GM12878 (cell line): Measurements from ENCODE around the gene LMO3. TPM values are rescaled to one million over a fixed set of nuclear protein-coding genes. Genes with fewer than 3 reads are reported as not detected.

Experiments used
- ATAC-seq: fragments of 200-7000 bp; cut with Tn5 transposase; 3 replicates; pipeline ENCODE4 v1.9.1; 2020; ENCODE audit warnings: mild to moderate bottlenecking, moderate library complexity
- BruUV-seq: library from RNA; stranded (reverse); fragments of 400-500 nt; replicated peaks from 2 replicates; lab custom pipeline; 2021; lab: Mats Ljungman, UMichigan
- CTCF ChIA-PET: fragments of 300-600 bp; sonication (Branson Sonifier 250); formaldehyde crosslinking; extraction: SDS; loops from one replicate; lab custom pipeline; 2021; ENCODE audit warnings: inconsistent platforms; lab: Yijun Ruan, JAX
- POLR2A ChIA-PET: fragments of 350-600 bp; formaldehyde crosslinking; extraction: SDS; loops from one replicate; lab custom pipeline; 2021; ENCODE audit warnings: inconsistent platforms; lab: Charles Lee
- RAD21 ChIA-PET: fragments of 300-600 bp; sonication (Branson Sonifier 250); formaldehyde crosslinking; loops from one replicate; lab custom pipeline; 2023; ENCODE audit warnings: antibody characterized with exemption; ENCODE audit not compliant: unreplicated experiment; lab: Charles Lee
- SMC1A ChIA-PET: fragments of 300-600 bp; sonication (Branson Sonifier 250); formaldehyde crosslinking; loops from one replicate; lab custom pipeline; 2023; ENCODE audit not compliant: unreplicated experiment, uncharacterized antibody; lab: Charles Lee
- DNase-seq: peaks from one replicate; pipeline ENCODE4 v3.0.0-alpha.2; 2011; ENCODE audit warnings: low read depth, low spot score
- FAIRE-seq: peaks from 3 replicates; lab custom pipeline; 2011; peaks lifted over from hg19 to GRCh38; lab: Jason Lieb, UNC
- H2AFZ ChIP-seq: 2 replicates; pipeline ENCODE4 v1.6.0; 2011; ENCODE audit warnings: low read depth, low read length, control low read depth; ENCODE audit not compliant: control insufficient read depth
- H3K27ac ChIP-seq: 2 replicates; pipeline ENCODE4 v1.5.1; 2011; ENCODE audit warnings: control low read depth; ENCODE audit not compliant: control insufficient read depth, insufficient read depth
- H3K27me3 ChIP-seq, 2 experiments: replicated peaks in 1 of 2; 2 replicates each; pipeline versions ENCODE4 v1.6.0 to v1.6.1; 2011; ENCODE audit warnings: low read length in 1 of 2; ENCODE audit not compliant: control insufficient read depth in 2 of 2, insufficient read depth in 2 of 2
- H3K36me3 ChIP-seq, 2 experiments: 2 replicates each; pipeline ENCODE4 v1.5.1; 2011; ENCODE audit warnings: low read length in 1 of 2; ENCODE audit not compliant: control insufficient read depth in 2 of 2, insufficient read depth in 2 of 2
- H3K4me1 ChIP-seq: 2 replicates; pipeline ENCODE4 v1.6.1; 2011; ENCODE audit warnings: mild to moderate bottlenecking, low read length, moderate library complexity, mixed read lengths; ENCODE audit not compliant: control insufficient read depth, insufficient read depth
- H3K4me2 ChIP-seq: 2 replicates; pipeline ENCODE4 v1.6.0; 2011; ENCODE audit warnings: control low read depth; ENCODE audit not compliant: control insufficient read depth, insufficient read depth
- H3K4me3 ChIP-seq: fragments of 200-600 bp; sonication (generic); 2 replicates; pipeline ENCODE4 v1.5.1; 2016
- H3K79me2 ChIP-seq: 2 replicates; pipeline ENCODE4 v1.6.0; 2011; ENCODE audit warnings: low read length; ENCODE audit not compliant: control insufficient read depth, insufficient read depth
- H3K9ac ChIP-seq: 2 replicates; pipeline ENCODE4 v1.8.0; 2011; ENCODE audit warnings: low read length, control low read depth, mixed read lengths; ENCODE audit not compliant: control insufficient read depth, insufficient read depth
- H3K9me3 ChIP-seq: replicated peaks from 3 replicates; pipeline ENCODE4 v1.5.1; 2011; ENCODE audit warnings: mild to moderate bottlenecking, low read length; ENCODE audit not compliant: control insufficient read depth, insufficient read depth
- H4K20me1 ChIP-seq: 2 replicates; pipeline ENCODE4 v1.6.0; 2011; ENCODE audit not compliant: control insufficient read depth, insufficient read depth
- BACH1 ChIP-seq: fragments of 450-650 bp; IDR thresholded peaks from 2 replicates; pipeline ENCODE4 v1.6.1; 2017; ENCODE audit warnings: mild to moderate bottlenecking, borderline replicate concordance
- CHD2 ChIP-seq: IDR thresholded peaks from 2 replicates; pipeline ENCODE4 v1.6.1; 2011; ENCODE audit warnings: low read depth, low read length, improper control_type of control experiment, borderline replicate concordance
- EGR1 ChIP-seq, 2 experiments: IDR thresholded peaks; 1 replicate in 1 of 2; 2 replicates in 1 of 2; pipeline ENCODE4 v1.6.1; 2011 to 2012; ENCODE audit warnings: low read depth in 2 of 2, low read length in 2 of 2, borderline replicate concordance in 1 of 2, mild to moderate bottlenecking in 1 of 2, moderate library complexity in 1 of 2
- FOXM1 ChIP-seq: IDR thresholded peaks from 2 replicates; pipeline ENCODE4 v1.6.1; 2012; ENCODE audit warnings: low read depth, mild to moderate bottlenecking, inconsistent platforms, low read length, moderate library complexity
- HDAC6 ChIP-seq: fragments of 200-600 bp; sonication (generic); IDR thresholded peaks from one replicate; pipeline ENCODE4 v1.8.0; 2017; ENCODE audit warnings: antibody characterized with exemption; ENCODE audit not compliant: unreplicated experiment
- IRF4 ChIP-seq: IDR thresholded peaks from 2 replicates; pipeline ENCODE4 v1.6.1; 2011; ENCODE audit warnings: low read depth, low read length
- PAX5 ChIP-seq: IDR thresholded peaks from 2 replicates; pipeline ENCODE4 v1.6.1; 2011; ENCODE audit warnings: low read depth, low read length, borderline replicate concordance
- PML ChIP-seq: IDR thresholded peaks from 2 replicates; pipeline ENCODE4 v1.6.1; 2012; ENCODE audit warnings: low read length, inconsistent platforms
- POLR2AphosphoS5 ChIP-seq: IDR thresholded peaks from 2 replicates; pipeline ENCODE4 v1.6.1; 2011; ENCODE audit warnings: mild to moderate bottlenecking, low read length, inconsistent platforms
- SP1 ChIP-seq: IDR thresholded peaks from one replicate; pipeline ENCODE4 v1.6.1; 2011; ENCODE audit warnings: low read depth, low read length
- TARDBP ChIP-seq: IDR thresholded peaks from 2 replicates; pipeline ENCODE4 v1.6.1; 2016; ENCODE audit warnings: borderline replicate concordance
- TCF3 ChIP-seq: IDR thresholded peaks from 2 replicates; pipeline ENCODE4 v1.6.1; 2012; ENCODE audit warnings: low read depth, mild to moderate bottlenecking, low read length, borderline replicate concordance; ENCODE audit not compliant: insufficient read depth
- ZBTB11 ChIP-seq: fragments of 450-650 bp; formaldehyde crosslinking; IDR thresholded peaks from 2 replicates; pipeline ENCODE4 v1.5.0; 2022; ENCODE audit warnings: mild to moderate bottlenecking, missing genetic modification characterization
- ZNF592 ChIP-seq: fragments of 450-650 bp; IDR thresholded peaks from 2 replicates; pipeline ENCODE4 v1.6.1; 2017; ENCODE audit warnings: mild to moderate bottlenecking, moderate library complexity
- WGBS: methylation state at CpG from one replicate; pipeline ENCODE4 v1.1.6; 2016; ENCODE audit warnings: low lambda C conversion rate; ENCODE audit not compliant: insufficient replicate concordance, insufficient coverage; ENCODE audit errors: missing lambda C conversion rate; 5-methylcytosine and 5-hydroxymethylcytosine counted together
- in situ Hi-C: fragments of 300-500 bp; cut with MboI; formaldehyde crosslinking; loops from 9 replicates; pipeline ENCODE4 v1.14.3; 2018; ENCODE audit warnings: mixed read lengths
- intact Hi-C: fragments of 100-400 bp; cut with micrococcal nuclease; formaldehyde crosslinking; loops from one replicate; pipeline ENCODE4 v1.14.2; 2022; ENCODE audit not compliant: unreplicated experiment
- polyA plus RNA-seq, 11 experiments: library from polyadenylated mRNA; depleted of rRNA in 4 of 11; unstranded in 6 of 11; stranded (reverse) in 5 of 11; fragments of >200 nt; fragmentation: Nextera tagmentation in 4 of 11; fragmentation: Illumina TruSeq in 1 of 11; extraction: Ambion mirVana in 4 of 11; extraction: Trizol in 1 of 11; gene quantifications; 1 replicate in 1 of 11; 2 replicates in 10 of 11; pipeline versions ENCODE4 v1.2.1 to v1.2.3, GENCODE V29; 2011 to 2016; ENCODE audit warnings: inconsistent platforms in 2 of 11, missing spikeins in 2 of 11, low read depth in 1 of 11
- total RNA-seq, 4 experiments: library from RNA; depleted of rRNA in 3 of 4; stranded (reverse); fragments of >200 nt in 3 of 4; fragmentation: Illumina TruSeq in 1 of 4; extraction: Trizol in 1 of 4; gene quantifications; 2 replicates each; pipeline versions ENCODE4 v1.2.1 to v1.2.3, GENCODE V29; 2013 to 2021

LMO3 gene
- total and polyA plus RNA-seq, 10 of the 15 experiments (the other 5 are each of a cell fraction or from before 2014, with no cell fraction given): 1.6 to 13.5 (median 1.9) TPM

DNA sequence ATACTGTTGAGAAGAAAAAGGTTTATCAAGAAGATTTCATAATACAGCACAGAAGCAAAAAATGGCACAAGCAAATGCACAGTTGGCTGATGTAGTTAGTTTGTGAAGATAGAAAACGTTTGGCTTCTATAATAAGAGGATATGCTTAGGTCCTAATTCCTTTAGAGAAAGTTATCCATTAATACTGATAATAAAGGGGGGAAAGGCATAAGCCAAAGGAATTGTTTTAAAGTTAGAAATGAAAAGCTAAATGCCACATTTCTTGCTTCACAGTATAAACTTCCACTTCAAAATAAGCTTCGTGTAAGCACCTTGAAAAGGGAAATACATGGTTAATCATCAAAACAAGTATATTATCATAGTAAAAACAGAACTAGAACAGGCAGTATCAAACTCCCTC is 12.4 kb downstream of the LMO3 start:
- intact Hi-C loops: no loop called here
- ChIA-PET CTCF (interaction anchor here (1.2 to 2.8 kb wide), 3 partner anchors 10 to 13 kb away, joined by 4 to 7 read pairs (median 4); no protein-coding TSS in a partner anchor), POLR2A (no interaction called here), RAD21 (interaction anchor here (0.8 to 1.2 kb wide), 5 partner anchors 9 to 69 kb away, joined by 3 read pairs; no protein-coding TSS in a partner anchor), SMC1A (interaction anchor here (0.6 to 5.9 kb wide), 14 partner anchors 9 to 242 kb away, joined by 3 to 53 read pairs (median 3); partner anchors contain the start of gene LMO3)
- no peak overlapping the region for H3K4me3 ChIP-seq
- no peaks in the 10 kb centered on the region for H4K20me1 ChIP-seq
- no peaks in the 10 kb centered on the region for H3K4me1 ChIP-seq
- H3K36me3 ChIP-seq: no peaks in the 10 kb centered on the region
- H2AFZ ChIP-seq: no peak overlapping the region
- ATAC-seq (no peak), DNase-seq (no peak), FAIRE-seq (no peak)
- H3K79me2 ChIP-seq: no peaks in the 10 kb centered on the region
- 0% methylated on average over 2 of the region's 2 CpGs for WGBS
- no peaks in the 10 kb centered on the region for H3K27me3 ChIP-seq
- no peak overlapping the region for H3K27ac ChIP-seq
- no peak overlapping the region for H3K4me2 ChIP-seq
- in situ Hi-C loops: no loop called here
- H3K9me3 ChIP-seq: no peaks in the 10 kb centered on the region
- H3K9ac ChIP-seq: no peak overlapping the region
- no TSS peak for BruUV-seq
- TF ChIP-seq HDAC6 (no peak), PAX5 (no peak), FOXM1 (no peak), EGR1 (IDR thresholded peaks at IDR 0.05; ENCODE audit: borderline replicate concordance in 1 of 2, low read depth in 2 of 2, low read length in 2 of 2) (no peak), TCF3 (no peak), SP1 (no peak), PML (no peak), ZBTB11 (CRISPR knock-in tag) (no peak), POLR2AphosphoS5 (no peak), IRF4 (no peak), ZNF592 (no peak), CHD2 (no peak), BACH1 (no peak), TARDBP (no peak)
